WTC11 (cell line): ENCODE measurements around the gene ZNF480. TPM values are rescaled to one million over a fixed set of nuclear protein-coding genes. Genes with fewer than 3 reads are reported as not detected.
A peak's percentile ranks its signal among the peaks of the same experiment; 100 is the strongest.

Source experiments
- ATAC-seq: fragments of 200-7000 bp; cut with Tn5 transposase; 2 replicates; pipeline ENCODE4 v1.10.0; 2021; ENCODE audit warnings: mild to moderate bottlenecking, moderate library complexity
- CTCF ChIA-PET: fragments of 300-600 bp; sonication (Branson Sonifier 250); formaldehyde crosslinking; loops from one replicate; lab custom pipeline; 2021; ENCODE audit warnings: antibody characterized with exemption; lab: Charles Lee
- POLR2A ChIA-PET: fragments of 350-600 bp; sonication (Branson Sonifier 250); formaldehyde crosslinking; loops from one replicate; lab custom pipeline; 2021; ENCODE audit warnings: antibody characterized with exemption; lab: Charles Lee
- DNase-seq: peaks from one replicate; pipeline ENCODE4 v3.0.0; 2021; ENCODE audit warnings: low spot score
- H3K27ac Mint-ChIP-seq: 2 replicates; pipeline ENCODE4 v1.8.0; 2021; ENCODE audit warnings: mixed read lengths
- H3K27me3 Mint-ChIP-seq: 2 replicates; pipeline ENCODE4 v1.8.0; 2021; ENCODE audit warnings: low read depth, mild to moderate bottlenecking, moderate library complexity, mixed read lengths
- H3K36me3 Mint-ChIP-seq: 2 replicates; pipeline ENCODE4 v1.8.0; 2021; ENCODE audit warnings: mixed read lengths
- H3K4me1 Mint-ChIP-seq: 2 replicates; pipeline ENCODE4 v1.8.0; 2022; ENCODE audit warnings: mixed read lengths
- H3K4me3 Mint-ChIP-seq: 2 replicates; pipeline ENCODE4 v1.8.0; 2021; ENCODE audit warnings: mild to moderate bottlenecking, moderate library complexity, mixed read lengths
- H3K9me3 Mint-ChIP-seq: 2 replicates; pipeline ENCODE4 v1.8.0; 2021; ENCODE audit warnings: mixed read lengths
- ATF1 ChIP-seq: sonication (generic); formaldehyde crosslinking; IDR thresholded peaks from 2 replicates; pipeline ENCODE4 v1.8.1; 2023; ENCODE audit warnings: mild to moderate bottlenecking, moderate library complexity, missing genetic modification reagents
- CREM ChIP-seq: sonication (generic); formaldehyde crosslinking; IDR thresholded peaks from 2 replicates; pipeline ENCODE4 v1.8.1; 2022; ENCODE audit warnings: mild to moderate bottlenecking, missing genetic modification reagents, moderate library complexity
- EMX1 ChIP-seq: fragments of 250-450 bp; sonication (Bioruptor Pico); IDR thresholded peaks from 2 replicates; pipeline ENCODE4 v1.8.0; 2021; ENCODE audit warnings: mild to moderate bottlenecking
- GRHL2 ChIP-seq: fragments of 250-450 bp; sonication (Bioruptor Pico); IDR thresholded peaks from 2 replicates; pipeline ENCODE4 v1.8.0; 2022; ENCODE audit warnings: mild to moderate bottlenecking, moderate library complexity; ENCODE audit not compliant: insufficient replicate concordance, severe bottlenecking
- MYBL2 ChIP-seq: sonication (generic); formaldehyde crosslinking; IDR thresholded peaks from 2 replicates; pipeline ENCODE4 v1.8.1; 2023; ENCODE audit warnings: mild to moderate bottlenecking, moderate library complexity, missing genetic modification reagents
- NFE2L1 ChIP-seq: sonication (generic); formaldehyde crosslinking; IDR thresholded peaks from 2 replicates; pipeline ENCODE4 v1.8.1; 2023; ENCODE audit warnings: missing genetic modification reagents
- NR1H2 ChIP-seq: sonication (generic); formaldehyde crosslinking; IDR thresholded peaks from 2 replicates; pipeline ENCODE4 v1.9.0; 2021; ENCODE audit warnings: mild to moderate bottlenecking, moderate library complexity, missing genetic modification reagents
- TCF7 ChIP-seq: sonication (generic); formaldehyde crosslinking; IDR thresholded peaks from 2 replicates; pipeline ENCODE4 v1.8.0; 2022; ENCODE audit warnings: mild to moderate bottlenecking, low read depth, missing genetic modification reagents, moderate library complexity
- TEAD1 ChIP-seq: sonication (generic); formaldehyde crosslinking; IDR thresholded peaks from 2 replicates; pipeline ENCODE4 v1.8.0; 2022; ENCODE audit warnings: mild to moderate bottlenecking, missing genetic modification reagents
- ZNF232 ChIP-seq: sonication (generic); formaldehyde crosslinking; IDR thresholded peaks from 2 replicates; pipeline ENCODE4 v1.8.0; 2022; ENCODE audit warnings: mild to moderate bottlenecking, missing genetic modification reagents
- ZNF416 ChIP-seq: fragments of 250-450 bp; sonication (Bioruptor Pico); IDR thresholded peaks from 2 replicates; pipeline ENCODE4 v1.9.0; 2021; ENCODE audit warnings: mild to moderate bottlenecking, inconsistent platforms
- total RNA-seq: library from RNA; stranded (reverse); gene quantifications from 3 replicates; pipeline ENCODE4 v1.2.3, GENCODE V29; 2021
- TF ChIP-seq, protein P1 (sequence below): sonication (generic); formaldehyde crosslinking; IDR thresholded peaks from 2 replicates; pipeline ENCODE4 v1.8.0; 2022; ENCODE audit warnings: mild to moderate bottlenecking, missing genetic modification reagents
- TF ChIP-seq, protein P2 (sequence below): sonication (generic); formaldehyde crosslinking; conservative IDR thresholded peaks from 2 replicates; pipeline ENCODE4 v1.8.1; 2023; ENCODE audit warnings: mild to moderate bottlenecking, low read depth, missing genetic modification reagents, moderate library complexity
- TF ChIP-seq, protein P3 (sequence below): sonication (generic); formaldehyde crosslinking; IDR thresholded peaks from 2 replicates; pipeline ENCODE4 v1.8.0; 2022; ENCODE audit warnings: mild to moderate bottlenecking, missing genetic modification reagents
- TF ChIP-seq, protein P4 (sequence below): sonication (generic); formaldehyde crosslinking; IDR thresholded peaks from 2 replicates; pipeline ENCODE4 v1.8.1; 2022; ENCODE audit warnings: mild to moderate bottlenecking, missing genetic modification reagents, moderate library complexity, borderline replicate concordance
- TF ChIP-seq, protein P5 (sequence below): fragments of 250-450 bp; sonication (Bioruptor Pico); IDR thresholded peaks from 2 replicates; pipeline ENCODE4 v1.9.0; 2021; ENCODE audit warnings: mild to moderate bottlenecking, borderline replicate concordance
- TF ChIP-seq, protein P6 (sequence below): sonication (generic); formaldehyde crosslinking; IDR thresholded peaks from 2 replicates; pipeline ENCODE4 v1.8.1; 2022; ENCODE audit warnings: mild to moderate bottlenecking, moderate library complexity, missing genetic modification reagents

ZNF480 gene
- total RNA-seq, 1 experiment from 2014 or later = 36.0 TPM

DNA sequence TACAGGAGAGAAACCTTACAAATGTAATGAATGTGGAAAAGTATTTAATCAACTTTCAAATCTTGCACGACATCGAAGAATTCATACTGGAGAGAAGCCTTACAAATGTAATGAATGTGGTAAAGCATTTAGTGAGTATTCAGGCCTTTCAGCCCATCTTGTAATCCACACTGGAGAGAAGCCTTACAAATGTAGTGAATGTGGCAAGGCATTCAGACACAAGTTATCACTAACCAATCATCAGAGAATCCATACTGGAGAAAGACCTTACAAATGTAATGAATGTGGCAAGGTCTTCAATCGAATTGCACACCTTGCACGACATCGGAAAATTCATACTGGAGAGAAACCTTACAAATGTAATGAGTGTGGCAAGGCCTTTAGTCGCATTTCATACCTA is 25.5 kb downstream of the ZNF480 start:
- CTCF ChIA-PET = no interaction called here
- TF ChIP-seq CREM (CRISPR knock-in tag) (no peak), EMX1 (CRISPR knock-in tag) (no peak)
- TF ChIP-seq, protein P1, sequence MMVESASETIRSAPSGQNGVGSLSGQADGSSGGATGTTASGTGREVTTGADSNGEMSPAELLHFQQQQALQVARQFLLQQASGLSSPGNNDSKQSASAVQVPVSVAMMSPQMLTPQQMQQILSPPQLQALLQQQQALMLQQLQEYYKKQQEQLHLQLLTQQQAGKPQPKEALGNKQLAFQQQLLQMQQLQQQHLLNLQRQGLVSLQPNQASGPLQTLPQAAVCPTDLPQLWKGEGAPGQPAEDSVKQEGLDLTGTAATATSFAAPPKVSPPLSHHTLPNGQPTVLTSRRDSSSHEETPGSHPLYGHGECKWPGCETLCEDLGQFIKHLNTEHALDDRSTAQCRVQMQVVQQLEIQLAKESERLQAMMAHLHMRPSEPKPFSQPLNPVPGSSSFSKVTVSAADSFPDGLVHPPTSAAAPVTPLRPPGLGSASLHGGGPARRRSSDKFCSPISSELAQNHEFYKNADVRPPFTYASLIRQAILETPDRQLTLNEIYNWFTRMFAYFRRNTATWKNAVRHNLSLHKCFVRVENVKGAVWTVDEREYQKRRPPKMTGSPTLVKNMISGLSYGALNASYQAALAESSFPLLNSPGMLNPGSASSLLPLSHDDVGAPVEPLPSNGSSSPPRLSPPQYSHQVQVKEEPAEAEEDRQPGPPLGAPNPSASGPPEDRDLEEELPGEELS (CRISPR knock-in tag) = no peak
- TF ChIP-seq, protein P2, sequence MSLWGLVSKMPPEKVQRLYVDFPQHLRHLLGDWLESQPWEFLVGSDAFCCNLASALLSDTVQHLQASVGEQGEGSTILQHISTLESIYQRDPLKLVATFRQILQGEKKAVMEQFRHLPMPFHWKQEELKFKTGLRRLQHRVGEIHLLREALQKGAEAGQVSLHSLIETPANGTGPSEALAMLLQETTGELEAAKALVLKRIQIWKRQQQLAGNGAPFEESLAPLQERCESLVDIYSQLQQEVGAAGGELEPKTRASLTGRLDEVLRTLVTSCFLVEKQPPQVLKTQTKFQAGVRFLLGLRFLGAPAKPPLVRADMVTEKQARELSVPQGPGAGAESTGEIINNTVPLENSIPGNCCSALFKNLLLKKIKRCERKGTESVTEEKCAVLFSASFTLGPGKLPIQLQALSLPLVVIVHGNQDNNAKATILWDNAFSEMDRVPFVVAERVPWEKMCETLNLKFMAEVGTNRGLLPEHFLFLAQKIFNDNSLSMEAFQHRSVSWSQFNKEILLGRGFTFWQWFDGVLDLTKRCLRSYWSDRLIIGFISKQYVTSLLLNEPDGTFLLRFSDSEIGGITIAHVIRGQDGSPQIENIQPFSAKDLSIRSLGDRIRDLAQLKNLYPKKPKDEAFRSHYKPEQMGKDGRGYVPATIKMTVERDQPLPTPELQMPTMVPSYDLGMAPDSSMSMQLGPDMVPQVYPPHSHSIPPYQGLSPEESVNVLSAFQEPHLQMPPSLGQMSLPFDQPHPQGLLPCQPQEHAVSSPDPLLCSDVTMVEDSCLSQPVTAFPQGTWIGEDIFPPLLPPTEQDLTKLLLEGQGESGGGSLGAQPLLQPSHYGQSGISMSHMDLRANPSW = no peak
- Mint-ChIP-seq H3K9me3 (peaks cover 94% of the 10 kb centered on the region), H3K4me3 (no peak overlapping the region), H3K36me3 (peaks cover 96% of the 10 kb centered on the region), H3K27me3 (peaks cover 42% of the 10 kb centered on the region), H3K27ac (no peak overlapping the region), H3K4me1 (no peaks in the 10 kb centered on the region)
- ATAC-seq (no peak), DNase-seq (no peak)
- POLR2A ChIA-PET = no interaction called here

DNA sequence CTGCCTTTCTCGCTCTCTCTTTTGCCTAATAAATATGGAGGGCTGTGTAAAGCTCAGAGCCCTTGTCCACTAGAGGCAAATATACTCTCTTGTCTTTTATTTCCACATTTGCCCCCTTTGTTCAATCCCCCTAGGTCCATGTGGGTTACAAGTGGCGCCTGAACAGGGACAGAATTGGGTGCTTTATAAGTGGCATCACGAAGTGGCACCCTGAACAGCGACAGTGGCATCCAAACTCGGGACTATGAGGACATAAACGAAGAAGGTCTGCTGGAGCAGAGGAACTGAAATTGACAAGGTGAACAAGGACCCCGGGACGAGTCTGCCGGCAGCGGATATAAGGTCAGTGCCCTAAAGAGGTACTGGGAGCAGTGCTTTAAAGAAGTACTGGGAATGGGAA is 34.8 kb downstream of the ZNF480 start:
- ATAC-seq = no peak
- POLR2A ChIA-PET = no interaction called here
- TF ChIP-seq ZNF232 (CRISPR knock-in tag) (no peak), TCF7 (CRISPR knock-in tag) (no peak), NR1H2 (CRISPR knock-in tag) (no peak), GRHL2 (CRISPR knock-in tag) (no peak), ZNF416 (CRISPR knock-in tag) (no peak)
- TF ChIP-seq, protein P3, sequence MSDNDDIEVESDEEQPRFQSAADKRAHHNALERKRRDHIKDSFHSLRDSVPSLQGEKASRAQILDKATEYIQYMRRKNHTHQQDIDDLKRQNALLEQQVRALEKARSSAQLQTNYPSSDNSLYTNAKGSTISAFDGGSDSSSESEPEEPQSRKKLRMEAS (CRISPR knock-in tag) = no peak
- TF ChIP-seq, protein P4, sequence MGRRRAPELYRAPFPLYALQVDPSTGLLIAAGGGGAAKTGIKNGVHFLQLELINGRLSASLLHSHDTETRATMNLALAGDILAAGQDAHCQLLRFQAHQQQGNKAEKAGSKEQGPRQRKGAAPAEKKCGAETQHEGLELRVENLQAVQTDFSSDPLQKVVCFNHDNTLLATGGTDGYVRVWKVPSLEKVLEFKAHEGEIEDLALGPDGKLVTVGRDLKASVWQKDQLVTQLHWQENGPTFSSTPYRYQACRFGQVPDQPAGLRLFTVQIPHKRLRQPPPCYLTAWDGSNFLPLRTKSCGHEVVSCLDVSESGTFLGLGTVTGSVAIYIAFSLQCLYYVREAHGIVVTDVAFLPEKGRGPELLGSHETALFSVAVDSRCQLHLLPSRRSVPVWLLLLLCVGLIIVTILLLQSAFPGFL (CRISPR knock-in tag) = no peak
- no peak overlapping the region for H3K27ac Mint-ChIP-seq
- peaks cover 19% of the 10 kb centered on the region for H3K27me3 Mint-ChIP-seq
- peaks cover 58% of the 10 kb centered on the region for H3K9me3 Mint-ChIP-seq
- CTCF ChIA-PET = no interaction called here
- peaks cover 42% of the 10 kb centered on the region for H3K36me3 Mint-ChIP-seq
- H3K4me1 Mint-ChIP-seq = peaks cover 1% of the 10 kb centered on the region; the same call in 1 of the 2 replicates
- no peak for DNase-seq
- no peak overlapping the region for H3K4me3 Mint-ChIP-seq

DNA sequence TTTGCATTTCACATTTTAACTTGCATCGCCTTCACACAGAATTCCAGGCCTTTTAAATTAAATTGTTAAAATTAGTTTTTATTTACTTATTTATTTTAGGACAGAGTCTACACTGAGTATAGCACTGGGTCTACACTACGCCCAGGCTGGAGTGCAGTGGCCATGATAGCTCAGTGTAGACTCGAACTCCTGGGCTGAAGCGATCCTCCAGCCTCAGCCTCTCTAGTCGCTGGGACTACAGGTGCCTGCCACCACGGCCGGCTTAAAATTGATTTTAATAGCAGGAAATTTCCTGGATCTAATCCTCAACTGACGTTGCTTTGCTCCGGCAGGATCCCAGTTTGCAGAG is 38.8 kb downstream of the ZNF480 start:
- ATAC-seq (peak; percentile 20), DNase-seq (no peak)
- Mint-ChIP-seq H3K27ac (peak overlapping the region; percentile 80), H3K36me3 (peaks cover 27% of the 10 kb centered on the region), H3K4me3 (peak overlapping the region; percentile 92), H3K4me1 (peaks cover 9% of the 10 kb centered on the region), H3K9me3 (peaks cover 32% of the 10 kb centered on the region), H3K27me3 (peaks cover 14% of the 10 kb centered on the region)
- POLR2A ChIA-PET = no interaction called here
- CTCF ChIA-PET = interaction anchor here (0.8 to 1.7 kb wide), 3 partner anchors 8 to 206 kb away, joined by 3 to 6 read pairs (median 3); no protein-coding TSS in a partner anchor
- TF ChIP-seq NFE2L1 (no peak), MYBL2 (no peak), ATF1 (CRISPR knock-in tag) (no peak), TEAD1 (CRISPR knock-in tag) (no peak)
- TF ChIP-seq, protein P4 (CRISPR knock-in tag) = no peak
- TF ChIP-seq, protein P5, sequence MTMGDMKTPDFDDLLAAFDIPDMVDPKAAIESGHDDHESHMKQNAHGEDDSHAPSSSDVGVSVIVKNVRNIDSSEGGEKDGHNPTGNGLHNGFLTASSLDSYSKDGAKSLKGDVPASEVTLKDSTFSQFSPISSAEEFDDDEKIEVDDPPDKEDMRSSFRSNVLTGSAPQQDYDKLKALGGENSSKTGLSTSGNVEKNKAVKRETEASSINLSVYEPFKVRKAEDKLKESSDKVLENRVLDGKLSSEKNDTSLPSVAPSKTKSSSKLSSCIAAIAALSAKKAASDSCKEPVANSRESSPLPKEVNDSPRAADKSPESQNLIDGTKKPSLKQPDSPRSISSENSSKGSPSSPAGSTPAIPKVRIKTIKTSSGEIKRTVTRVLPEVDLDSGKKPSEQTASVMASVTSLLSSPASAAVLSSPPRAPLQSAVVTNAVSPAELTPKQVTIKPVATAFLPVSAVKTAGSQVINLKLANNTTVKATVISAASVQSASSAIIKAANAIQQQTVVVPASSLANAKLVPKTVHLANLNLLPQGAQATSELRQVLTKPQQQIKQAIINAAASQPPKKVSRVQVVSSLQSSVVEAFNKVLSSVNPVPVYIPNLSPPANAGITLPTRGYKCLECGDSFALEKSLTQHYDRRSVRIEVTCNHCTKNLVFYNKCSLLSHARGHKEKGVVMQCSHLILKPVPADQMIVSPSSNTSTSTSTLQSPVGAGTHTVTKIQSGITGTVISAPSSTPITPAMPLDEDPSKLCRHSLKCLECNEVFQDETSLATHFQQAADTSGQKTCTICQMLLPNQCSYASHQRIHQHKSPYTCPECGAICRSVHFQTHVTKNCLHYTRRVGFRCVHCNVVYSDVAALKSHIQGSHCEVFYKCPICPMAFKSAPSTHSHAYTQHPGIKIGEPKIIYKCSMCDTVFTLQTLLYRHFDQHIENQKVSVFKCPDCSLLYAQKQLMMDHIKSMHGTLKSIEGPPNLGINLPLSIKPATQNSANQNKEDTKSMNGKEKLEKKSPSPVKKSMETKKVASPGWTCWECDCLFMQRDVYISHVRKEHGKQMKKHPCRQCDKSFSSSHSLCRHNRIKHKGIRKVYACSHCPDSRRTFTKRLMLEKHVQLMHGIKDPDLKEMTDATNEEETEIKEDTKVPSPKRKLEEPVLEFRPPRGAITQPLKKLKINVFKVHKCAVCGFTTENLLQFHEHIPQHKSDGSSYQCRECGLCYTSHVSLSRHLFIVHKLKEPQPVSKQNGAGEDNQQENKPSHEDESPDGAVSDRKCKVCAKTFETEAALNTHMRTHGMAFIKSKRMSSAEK = no peak
- TF ChIP-seq, protein P6, sequence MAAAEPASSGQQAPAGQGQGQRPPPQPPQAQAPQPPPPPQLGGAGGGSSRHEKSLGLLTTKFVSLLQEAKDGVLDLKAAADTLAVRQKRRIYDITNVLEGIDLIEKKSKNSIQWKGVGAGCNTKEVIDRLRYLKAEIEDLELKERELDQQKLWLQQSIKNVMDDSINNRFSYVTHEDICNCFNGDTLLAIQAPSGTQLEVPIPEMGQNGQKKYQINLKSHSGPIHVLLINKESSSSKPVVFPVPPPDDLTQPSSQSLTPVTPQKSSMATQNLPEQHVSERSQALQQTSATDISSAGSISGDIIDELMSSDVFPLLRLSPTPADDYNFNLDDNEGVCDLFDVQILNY (CRISPR knock-in tag) = no peak
